GM18499 (cell line): ENCODE data around the gene MRPL44.
A peak's percentile ranks its signal among the peaks of the same experiment; 100 is the strongest.

Experiments used
- ATAC-seq: cut with Tn5 transposase; IDR thresholded peaks from one replicate; pipeline ENCODE4 v1.9.1; 2021; ENCODE audit warnings: moderate number of reproducible peaks; ENCODE audit not compliant: insufficient read depth, unreplicated experiment

The MRPL44 gene

GRCh38 chr2:223957092-223957851 is at the start of gene MRPL44:
Gene MRPL44, plus strand, starts transcription at chr2:223957463. Its CDS starts 10 bp downstream, at chr2:223957473.
- ATAC-seq: peak; percentile 71

- ATAC-seq: no peak
These were observed 48.8 kb upstream of the MRPL44 start for GRCh38 chr2:223908304-223908998.

- no peak for ATAC-seq
These were observed 48.1 kb upstream of the MRPL44 start for GRCh38 chr2:223909001-223909741.

- ATAC-seq: no peak
These were observed 42.9 kb upstream of the MRPL44 start for GRCh38 chr2:223914324-223914723.

GRCh38 chr2:223915071-223915470 is 42.2 kb upstream of the MRPL44 start:
- no peak for ATAC-seq

- no peak for ATAC-seq
These were observed 40.9 kb upstream of the MRPL44 start for GRCh38 chr2:223916181-223916920.

- ATAC-seq: no peak
These were observed 38.6 kb upstream of the MRPL44 start for GRCh38 chr2:223918671-223919134.

- ATAC-seq: no peak
These were observed 37.2 kb upstream of the MRPL44 start for GRCh38 chr2:223920109-223920508.

- no peak for ATAC-seq
These were observed 36.1 kb upstream of the MRPL44 start for GRCh38 chr2:223921204-223921603.

- ATAC-seq: no peak
These were observed 35.0 kb upstream of the MRPL44 start for GRCh38 chr2:223922308-223922707.

GRCh38 chr2:223923976-223924375 is 33.3 kb upstream of the MRPL44 start:
- ATAC-seq: no peak

GRCh38 chr2:223925106-223925505 is 32.2 kb upstream of the MRPL44 start:
- ATAC-seq: no peak

GRCh38 chr2:223928113-223929006 is 28.9 kb upstream of the MRPL44 start:
- no peak for ATAC-seq

GRCh38 chr2:223929571-223930102 is 27.6 kb upstream of the MRPL44 start:
- no peak for ATAC-seq

GRCh38 chr2:223930103-223930976 is 26.9 kb upstream of the MRPL44 start:
- ATAC-seq: no peak

GRCh38 chr2:223932816-223933800 is 24.2 kb upstream of the MRPL44 start:
- no peak for ATAC-seq

GRCh38 chr2:223934870-223935269 is 22.4 kb upstream of the MRPL44 start:
- no peak for ATAC-seq
